ENCODE data around the gene PRR5L.
A peak's percentile ranks its signal among the peaks of the same experiment; 100 is the strongest.

DNA sequence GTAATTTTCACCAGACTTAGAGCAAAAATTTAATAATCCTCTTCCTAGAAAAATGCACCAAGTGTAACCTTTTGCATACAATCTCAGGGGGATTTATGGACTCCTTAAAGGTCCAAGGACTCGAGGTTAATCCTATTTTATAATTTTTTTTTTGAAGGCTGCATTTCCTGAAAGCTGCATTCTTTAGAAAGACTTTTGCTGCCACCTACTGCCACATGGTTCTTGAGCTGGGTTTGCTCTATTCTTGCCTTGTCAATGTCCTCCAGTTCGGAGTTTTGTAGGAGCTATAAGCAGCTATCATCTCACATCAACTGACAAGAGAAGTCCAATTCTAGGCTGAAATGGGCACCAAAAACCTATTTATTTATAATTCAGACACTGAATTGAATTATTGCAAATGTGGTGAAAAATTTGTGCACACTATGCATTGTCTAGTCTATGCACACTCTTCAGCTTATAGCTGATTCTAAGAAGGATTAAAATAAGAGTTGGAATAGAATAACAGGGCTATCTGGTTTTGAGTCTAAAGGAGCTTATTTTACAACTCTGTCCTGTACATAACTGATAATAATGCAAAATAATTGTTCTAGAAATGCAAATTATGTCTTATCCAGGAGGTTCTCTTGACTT is 182.7 kb downstream of the PRR5L start:
- TF ChIP-seq, protein P1, sequence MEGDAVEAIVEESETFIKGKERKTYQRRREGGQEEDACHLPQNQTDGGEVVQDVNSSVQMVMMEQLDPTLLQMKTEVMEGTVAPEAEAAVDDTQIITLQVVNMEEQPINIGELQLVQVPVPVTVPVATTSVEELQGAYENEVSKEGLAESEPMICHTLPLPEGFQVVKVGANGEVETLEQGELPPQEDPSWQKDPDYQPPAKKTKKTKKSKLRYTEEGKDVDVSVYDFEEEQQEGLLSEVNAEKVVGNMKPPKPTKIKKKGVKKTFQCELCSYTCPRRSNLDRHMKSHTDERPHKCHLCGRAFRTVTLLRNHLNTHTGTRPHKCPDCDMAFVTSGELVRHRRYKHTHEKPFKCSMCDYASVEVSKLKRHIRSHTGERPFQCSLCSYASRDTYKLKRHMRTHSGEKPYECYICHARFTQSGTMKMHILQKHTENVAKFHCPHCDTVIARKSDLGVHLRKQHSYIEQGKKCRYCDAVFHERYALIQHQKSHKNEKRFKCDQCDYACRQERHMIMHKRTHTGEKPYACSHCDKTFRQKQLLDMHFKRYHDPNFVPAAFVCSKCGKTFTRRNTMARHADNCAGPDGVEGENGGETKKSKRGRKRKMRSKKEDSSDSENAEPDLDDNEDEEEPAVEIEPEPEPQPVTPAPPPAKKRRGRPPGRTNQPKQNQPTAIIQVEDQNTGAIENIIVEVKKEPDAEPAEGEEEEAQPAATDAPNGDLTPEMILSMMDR (IDR thresholded peaks at IDR 0.05): peak; percentile 5 to 34
- TF ChIP-seq POLR2A (IDR thresholded peaks at IDR 0.05): no peak
